Activated CD8-positive, alpha-beta memory T cell treated with anti-CD3 and anti-CD28 coated beads for 48 hours (primary cell): ENCODE measurements around the gene TP53BP2.
A peak's percentile ranks its signal among the peaks of the same experiment; 100 is the strongest.

Source experiments
- DNase-seq, 3 experiments: peaks; one replicate each; pipeline ENCODE4 v3.0.0-alpha.2; 2020; ENCODE audit warnings: low read depth in 2 of 3, low spot score in 2 of 3

The TP53BP2 gene

DNA sequence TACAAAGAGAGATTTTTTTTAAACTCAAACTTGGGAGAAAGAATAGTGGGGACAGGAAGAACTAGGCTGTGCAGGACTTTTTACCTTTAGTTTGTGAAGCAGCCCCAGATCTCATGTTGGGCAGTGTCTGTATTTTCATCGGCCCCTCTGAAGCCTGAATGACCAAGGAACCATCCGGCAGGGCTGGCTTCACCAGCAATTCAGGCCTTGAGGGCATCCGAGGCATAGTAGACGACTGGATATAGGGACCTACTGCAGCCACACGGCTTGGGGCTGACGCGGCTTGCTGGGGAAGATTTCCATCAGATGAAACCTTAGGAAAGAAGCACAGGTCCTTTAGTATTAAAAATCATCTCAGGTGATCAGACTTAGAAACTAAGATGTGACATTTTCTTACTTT is 43.7 kb downstream of the TP53BP2 start:
- no peak for DNase-seq

DNA sequence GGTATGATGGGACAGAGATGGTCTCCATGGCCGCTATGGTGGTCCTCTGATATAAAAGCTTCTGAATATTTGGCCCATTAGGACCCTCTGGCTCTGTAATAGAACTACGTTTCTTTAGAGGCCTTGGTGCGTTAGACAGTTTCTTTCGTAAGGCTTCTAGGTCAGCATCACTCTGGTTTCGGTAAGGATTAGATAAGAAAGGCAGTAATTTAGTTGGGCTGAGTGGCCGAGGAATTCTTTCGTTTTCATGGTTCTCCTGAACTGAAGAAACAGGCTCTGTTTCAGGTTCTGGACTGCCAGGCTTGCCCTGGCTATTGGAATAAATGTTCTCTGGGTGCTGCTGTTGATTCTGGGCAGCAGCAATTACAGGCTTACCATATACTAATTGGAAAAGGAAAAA is 49.5 kb downstream of the TP53BP2 start:
- DNase-seq, result no peak

DNA sequence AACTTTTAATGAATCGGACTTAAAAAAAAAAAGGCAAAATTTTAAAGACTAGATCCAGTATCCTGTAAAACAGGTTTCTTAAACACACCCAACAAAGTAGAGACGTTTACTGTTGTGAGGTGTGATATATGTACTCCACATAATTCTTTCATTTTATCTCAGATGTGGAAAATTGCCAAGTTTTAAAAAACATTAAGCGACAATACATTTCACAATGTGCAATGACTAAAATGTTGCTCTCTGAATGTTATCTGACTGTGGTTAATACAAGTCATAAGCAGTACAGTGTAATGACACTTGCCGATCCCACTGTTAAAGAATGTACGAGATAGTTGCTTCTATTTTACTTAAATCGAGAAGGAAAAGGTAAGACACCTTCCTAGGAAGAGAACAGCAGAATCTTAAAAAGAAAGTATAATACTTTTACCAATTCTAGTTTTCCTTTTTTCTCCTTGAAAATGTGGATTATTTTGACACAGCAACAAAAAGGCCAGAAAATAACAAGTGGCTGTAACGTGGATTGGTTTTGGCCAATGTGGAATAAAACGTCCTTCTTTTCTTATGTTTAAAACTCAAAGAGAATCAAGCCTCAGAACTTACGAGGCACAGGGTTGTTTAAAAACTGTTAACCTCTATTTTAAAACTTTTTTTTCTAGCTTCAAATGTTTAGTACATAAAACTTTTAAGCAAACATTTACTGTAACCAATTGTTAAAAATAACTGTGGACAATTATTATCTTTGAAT is 51.4 kb downstream of the TP53BP2 start:
- DNase-seq, result no peak

DNA sequence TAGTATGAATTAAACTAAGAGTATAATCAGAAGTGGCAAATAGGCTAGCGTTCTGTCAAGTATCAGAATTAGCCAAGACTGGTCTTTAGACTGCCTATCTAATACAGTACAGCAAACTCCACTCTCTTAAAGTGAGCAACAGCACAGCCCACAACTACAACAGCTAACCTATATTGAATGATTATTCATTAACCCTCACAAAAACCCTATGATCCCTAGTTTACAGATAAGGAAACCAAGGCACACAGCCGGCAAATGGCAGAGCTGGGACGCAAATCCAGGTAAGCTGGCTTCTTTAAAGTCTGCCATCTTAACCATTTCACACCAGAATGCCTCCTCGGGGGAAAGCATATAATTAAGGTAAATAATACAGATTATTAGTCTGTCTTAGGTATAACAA is 52.0 kb downstream of the TP53BP2 start:
- no peak for DNase-seq

DNA sequence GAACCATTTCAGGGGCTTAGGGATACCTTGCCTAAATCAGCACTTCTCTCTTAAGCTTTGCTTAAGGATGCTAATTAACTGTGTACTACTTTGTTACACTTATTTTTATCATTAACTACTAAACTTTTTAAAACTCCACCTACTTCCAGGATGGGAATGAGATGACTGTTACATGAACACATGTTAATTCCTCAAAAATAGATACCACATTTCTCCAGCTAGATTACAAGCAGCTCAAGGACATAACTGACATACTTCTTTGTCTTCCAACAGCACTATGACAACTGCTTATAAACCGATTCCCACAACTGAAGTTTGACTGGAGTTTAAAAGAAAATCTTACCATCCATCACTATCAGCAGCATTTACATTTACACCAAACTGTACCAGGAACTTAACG is 53.7 kb downstream of the TP53BP2 start:
- DNase-seq, result no peak

DNA sequence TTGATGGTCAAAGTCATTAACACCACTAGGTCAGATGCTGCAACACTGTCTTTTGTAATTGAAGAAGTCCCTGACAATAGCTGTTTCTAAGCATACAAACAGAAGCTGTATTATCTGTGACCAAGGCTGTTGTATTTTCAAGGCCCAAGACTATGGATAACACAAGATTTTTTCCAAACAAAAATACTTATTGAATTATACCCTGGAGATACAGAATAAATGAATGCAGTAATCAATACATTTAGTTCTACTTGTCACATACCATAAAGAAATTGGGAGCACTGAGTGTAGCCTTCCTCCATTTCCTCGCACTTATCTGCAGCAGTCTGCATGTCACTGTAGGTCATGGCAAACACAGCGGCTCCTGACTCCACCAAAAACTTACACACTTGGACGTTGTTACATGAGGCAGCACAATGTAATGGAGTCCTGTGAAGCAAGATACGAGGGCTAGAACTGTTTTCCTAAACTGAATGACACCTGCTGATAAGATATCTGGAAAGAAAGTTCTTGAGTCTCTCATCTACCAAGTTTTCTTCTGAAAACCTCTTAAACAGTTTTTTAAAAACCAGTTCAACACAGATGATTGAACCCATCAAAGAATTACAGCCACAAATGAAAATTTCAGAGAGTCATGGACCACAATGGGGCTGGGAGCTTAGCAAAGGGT is 56.9 kb downstream of the TP53BP2 start:
- no peak for DNase-seq

DNA sequence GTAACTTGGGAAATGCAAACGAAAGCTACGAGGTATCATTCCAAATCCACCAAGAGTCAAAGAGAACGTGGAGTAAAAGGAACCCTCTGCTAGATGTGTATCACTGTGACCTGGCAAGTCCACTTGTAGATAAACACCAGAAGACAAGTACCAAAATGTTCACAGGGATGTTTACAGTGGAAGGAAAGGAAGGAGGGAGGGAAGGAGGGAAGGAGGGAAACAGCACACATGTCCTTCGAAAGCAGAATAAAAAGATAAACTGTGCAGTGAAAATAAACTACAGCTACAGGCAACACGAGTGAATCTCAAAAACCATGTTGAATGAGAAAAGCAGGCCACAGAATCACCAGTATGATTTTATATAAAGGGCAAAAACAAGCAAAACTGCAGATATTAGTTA is 59.9 kb downstream of the TP53BP2 start:
- DNase-seq, result no peak

DNA sequence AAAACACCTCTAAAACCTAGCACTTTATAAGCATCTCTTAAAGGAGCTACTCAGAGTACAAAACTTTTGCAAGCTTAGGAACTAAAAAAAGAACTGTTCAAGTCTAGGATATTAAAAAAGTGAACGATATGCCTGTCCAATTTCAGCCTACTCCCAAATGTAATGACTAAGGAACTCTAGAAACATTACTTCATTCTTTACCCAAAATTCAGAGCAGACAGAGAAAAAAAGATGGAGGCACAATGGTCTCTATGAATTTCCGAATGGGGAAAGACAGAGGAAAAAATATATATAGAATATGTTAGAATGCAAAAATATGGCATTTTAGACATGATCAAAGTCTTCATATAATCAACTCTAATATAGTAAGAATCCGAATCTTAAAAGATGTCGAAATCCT is 61.2 kb downstream of the TP53BP2 start:
- DNase-seq, result no peak

DNA sequence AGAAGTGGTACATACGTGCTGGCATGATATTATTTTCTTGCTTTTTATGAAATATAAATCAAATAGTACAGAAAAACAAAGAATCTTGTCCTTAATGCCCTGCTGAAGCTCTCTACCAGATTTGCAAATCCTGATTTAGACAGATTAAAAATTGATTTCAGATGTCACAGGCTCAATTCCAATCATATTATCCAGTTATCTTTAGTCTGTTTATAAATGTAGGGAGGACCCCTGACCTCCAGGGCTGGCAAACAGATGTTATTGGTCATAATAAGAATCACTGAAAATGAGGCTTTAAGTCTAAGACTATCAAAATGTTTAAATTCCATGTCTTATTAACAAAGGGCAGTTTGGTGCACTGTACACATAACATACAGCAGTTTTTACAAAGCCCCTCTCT is 62.1 kb downstream of the TP53BP2 start:
- DNase-seq, result no peak

DNA sequence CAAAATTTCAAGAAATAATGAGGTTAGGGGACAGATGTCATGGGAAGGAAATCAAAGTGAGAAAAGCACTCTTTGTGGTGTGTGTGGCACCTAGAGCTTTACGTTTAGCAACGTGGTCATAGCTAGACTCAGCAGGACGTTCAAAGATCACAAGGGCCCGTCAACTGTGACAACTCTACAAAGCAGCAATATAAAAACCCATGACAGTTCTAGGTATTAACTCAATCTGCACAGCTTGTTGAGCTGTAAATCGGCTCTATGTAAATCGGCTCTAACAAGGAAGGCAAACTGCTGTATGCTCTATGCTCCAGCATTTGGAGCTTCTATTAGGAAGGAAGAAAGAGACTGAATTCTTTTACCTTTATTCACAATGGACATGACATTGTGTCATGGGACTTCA is 64.8 kb downstream of the TP53BP2 start:
- DNase-seq, result no peak

DNA sequence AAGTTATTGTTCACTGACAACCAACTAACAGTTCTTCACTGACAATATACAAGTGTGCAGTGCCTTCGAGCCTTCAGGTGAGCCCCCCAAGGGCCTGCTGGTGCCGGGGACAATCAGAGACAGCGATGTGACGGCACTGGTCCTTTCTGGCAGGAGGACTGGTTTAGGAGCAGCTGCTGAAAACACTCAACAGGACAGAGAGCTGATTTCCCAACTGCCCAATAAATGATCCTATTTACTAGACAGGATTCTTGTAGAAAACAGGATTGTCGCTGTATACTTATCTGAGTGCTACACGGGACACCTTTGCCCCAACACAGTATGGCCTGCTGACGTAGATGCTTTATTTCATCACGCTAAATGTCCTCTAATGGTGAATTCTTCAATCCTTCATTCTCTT is 65.4 kb downstream of the TP53BP2 start:
- DNase-seq, result no peak

DNA sequence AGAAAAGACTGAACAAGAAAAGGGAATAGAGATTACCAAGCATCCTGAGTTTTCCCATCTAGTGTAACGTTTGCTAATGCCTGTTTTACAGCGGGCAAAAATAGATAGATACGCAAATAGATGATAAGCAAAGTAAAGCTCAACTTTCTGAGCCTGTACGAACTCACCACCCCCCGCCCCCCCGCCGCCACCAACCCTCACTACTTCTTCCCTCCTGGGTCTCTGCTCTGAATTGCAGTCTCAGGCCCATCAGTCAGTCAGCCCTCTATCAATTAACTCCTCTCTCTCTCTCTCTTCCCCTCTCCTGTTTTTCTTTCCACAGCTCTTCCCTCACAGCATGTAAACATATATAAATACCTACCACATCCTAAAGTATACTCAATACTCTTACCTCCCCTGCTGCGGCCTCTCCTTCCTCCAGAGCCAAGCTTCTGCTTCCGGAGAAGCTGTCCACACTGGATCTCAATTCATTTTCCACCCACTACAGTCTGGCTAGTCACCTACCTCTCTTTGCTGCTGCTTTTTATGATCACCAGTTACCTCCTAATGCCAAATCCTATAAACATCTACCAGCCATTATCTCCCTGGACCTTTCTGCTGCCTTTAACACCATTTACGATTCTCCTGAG is 68.8 kb downstream of the TP53BP2 start:
- DNase-seq, result no peak

DNA sequence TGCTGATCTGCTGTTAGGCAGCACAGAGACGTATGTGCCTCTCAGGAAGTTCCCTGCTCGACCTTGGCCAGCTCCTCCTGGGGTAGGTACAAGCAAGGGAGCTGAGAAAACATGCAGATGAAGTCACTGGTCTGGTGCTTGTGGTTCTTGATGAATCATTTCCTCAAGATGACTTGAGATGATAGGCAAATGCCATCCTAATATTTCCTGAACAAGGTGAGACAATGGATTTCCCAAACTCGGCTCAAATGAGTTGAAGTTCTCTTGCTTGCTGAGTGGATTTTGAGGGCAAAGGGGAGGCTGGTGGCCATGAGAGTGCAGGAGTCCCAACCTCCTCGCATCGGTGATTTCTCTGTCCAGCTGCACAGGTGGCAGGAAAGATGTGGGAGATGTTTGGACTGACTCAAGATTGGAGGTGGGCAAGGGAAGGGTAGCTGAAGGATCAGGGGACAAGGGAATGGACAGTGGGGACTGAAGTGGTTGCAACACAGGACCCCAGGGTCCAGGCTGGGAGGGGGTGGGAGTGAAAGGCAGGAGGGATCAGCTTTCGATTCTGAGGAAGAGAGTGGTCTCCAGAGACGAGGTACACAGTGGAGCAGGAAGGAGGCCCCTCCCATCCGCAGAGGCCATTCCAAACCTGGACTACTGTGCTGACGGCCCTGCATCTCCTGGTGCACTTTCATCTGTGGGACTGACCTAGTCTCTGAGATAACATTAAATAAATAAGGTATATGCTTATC is 69.5 kb downstream of the TP53BP2 start:
- DNase-seq, result peak in 1 of 3 experiments; percentile 9

DNA sequence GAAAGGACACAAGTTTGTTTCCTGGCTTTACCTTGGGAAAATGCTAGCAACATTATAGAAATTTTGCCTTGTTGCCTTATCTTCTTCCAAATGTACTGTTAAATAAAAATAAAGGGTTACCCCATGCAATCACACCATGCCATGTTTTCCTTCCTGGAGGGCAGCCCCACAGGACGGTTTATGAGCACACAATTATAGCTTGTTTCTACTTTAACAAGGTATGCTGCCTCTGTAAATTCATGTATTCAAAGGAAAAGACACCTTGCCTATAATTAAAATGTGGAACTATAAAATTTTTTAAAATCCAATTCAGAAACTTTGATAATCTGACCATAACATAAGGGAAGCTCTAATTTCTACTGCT is 70.1 kb downstream of the TP53BP2 start:
- DNase-seq, result no peak

DNA sequence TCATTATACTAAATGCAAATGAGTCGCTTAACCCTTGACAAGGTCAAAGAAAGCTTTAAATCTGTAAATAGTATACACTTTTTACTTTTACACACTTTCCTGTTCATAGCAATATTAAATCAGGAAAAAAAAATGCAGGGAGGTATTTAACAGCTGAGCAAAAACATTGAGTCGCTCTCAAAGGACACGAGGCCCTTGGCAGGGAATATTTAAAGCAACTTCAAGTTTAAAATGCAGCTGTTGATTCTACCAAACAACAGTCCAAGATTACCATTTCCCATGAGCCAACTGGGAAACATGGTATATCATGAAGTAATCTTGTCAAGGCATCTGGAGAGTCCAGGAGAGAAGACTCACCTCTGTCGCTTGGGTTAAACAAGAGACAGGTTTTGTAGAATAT is 70.7 kb downstream of the TP53BP2 start:
- no peak for DNase-seq

DNA sequence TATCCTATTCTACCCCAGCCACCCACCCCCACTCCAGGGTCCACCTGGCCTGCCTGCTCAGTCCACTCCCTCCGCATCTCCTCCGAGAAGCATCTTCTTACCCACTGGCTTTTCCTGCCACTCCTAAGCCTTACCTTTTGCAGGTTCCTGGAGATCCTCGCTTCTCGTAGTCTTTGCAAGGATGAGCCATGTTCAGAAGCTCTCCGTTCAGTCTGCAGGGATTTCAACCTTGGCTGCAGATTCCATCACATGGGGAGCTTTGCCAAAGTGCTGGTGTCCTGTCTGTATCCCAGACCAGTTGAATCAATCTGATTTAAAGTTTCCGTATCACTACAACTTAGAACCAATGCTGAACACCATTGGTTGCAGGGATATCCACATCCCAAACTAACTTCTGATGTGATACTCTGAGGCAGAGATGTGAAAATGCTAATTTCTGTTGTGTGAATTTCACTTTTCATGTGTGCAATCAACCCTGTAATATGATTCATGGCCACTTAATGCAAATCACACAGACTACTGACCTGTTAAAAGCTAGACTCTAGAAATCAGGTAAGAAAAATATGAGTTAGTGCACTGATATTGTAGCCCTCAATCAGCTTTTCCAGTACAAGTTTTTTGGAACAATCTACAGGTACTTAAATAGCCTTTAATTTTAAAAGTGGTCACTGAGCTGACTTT is 71.5 kb downstream of the TP53BP2 start:
- no peak for DNase-seq

DNA sequence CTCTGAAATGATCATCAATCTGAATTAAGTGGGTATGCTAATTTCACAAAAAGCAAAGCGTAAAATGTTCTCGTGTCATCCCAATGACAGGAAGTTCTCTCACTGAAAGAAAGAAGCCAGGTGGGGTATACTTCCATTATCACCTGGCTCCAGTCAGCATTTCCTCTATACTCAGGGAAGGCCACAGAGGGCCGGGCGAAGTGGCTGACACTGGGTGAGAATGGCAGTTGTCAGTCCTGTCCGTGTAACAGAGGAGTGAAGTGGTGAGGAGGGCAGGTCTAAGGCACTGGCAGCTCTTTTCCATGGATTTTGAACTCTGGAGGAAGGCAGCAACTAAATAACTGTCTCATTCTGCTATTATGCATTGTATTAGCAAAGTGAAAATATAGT is 73.0 kb downstream of the TP53BP2 start:
- no peak for DNase-seq

DNA sequence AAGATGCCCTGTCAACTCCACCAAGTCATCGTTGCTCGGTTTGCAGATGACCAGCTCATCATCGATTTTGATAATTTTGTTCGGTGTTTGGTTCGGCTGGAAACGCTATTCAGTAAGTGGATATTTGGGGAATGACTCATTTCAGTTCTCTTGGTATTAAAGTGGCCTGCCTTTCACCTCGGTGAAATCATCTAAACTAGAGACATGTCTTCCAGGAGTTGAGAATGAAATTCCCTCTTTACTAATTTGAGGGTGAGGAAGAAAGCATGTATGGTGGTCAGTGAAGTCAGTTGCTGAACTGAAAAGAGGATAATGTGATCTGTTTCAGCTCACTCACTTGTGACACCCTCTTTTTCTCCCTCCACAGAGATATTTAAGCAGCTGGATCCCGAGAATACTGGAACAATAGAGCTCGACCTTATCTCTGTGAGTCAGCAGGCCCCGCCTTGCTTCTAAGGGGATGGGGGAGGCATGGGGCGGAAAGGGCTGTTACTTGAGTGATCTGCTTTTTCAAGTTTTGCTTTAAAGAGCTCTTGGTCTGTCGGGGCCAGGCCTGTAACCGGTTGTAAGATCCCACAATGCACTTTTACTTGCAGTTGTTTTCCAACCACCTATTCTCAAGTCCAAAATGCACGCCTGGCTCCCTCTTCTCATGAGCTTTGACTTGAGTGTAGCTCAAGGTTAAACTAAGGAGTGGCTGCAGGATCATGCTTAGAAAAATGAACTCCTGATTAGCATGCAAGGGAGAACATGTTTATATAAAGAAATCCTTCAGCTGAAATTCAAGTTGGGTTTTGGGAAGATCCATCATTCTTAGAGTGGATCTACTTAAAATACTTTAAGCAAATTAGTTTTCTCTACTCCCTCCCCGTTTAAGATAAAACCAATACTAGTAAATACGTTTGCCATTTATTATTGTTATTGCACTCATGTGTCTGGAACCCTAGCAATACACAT is 73.7 kb downstream of the TP53BP2 start:
- no peak for DNase-seq

DNA sequence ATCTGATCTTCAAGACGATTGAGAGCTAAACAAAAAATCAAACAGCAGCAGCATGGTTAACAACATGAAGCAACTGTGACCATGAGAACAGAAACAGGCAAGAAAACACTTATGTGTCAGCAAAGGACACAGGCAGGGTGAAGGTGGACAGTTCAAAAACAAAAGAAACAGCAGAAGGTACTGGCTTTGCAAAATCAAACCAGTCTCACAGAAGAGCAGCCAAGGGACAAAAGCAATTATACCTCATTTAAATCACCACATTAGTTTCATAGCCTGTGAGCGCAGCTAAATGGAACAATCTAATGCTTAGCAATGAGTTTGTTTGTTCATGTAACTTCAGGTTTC is 74.3 kb downstream of the TP53BP2 start:
- no peak for DNase-seq

DNA sequence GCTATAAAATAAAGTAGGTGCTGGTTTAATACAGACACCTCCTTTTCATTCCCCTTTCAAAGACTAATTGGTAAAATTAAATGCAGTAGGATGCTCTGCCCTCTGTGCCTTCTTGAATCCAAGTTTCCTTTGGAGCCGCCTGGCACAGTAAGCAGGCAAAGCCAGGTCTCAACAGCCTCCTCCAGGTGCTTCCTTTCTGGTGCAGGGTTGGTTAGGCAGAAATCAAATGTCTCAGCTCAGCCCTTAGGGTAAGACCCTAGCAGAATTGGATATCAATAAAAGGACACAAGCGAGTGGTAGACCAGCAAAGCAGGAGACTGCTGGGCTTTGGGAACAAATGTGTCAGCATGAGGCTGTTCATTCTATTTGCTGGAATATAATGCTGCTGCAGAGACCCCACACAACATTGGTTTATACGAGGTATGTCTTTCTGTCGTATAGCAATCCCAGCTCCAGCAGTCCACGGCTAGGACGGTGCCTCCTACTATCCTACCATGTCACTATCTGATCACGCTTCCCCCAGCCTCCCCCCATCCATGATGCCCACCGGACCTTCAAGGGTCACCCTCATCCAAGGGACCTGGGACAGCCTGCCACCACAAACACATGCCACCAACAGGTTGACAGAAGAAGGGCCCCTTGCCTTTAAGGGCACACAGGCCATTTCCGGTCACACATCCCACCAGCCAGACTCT is 75.0 kb downstream of the TP53BP2 start:
- DNase-seq, result no peak
